Measurements from ENCODE around the gene CATSPERD. TPM values are rescaled to one million over a fixed set of nuclear protein-coding genes. Genes with fewer than 3 reads are reported as not detected.

CATSPERD gene
- total RNA-seq, 3 donors from 2014 or later: not detected

DNA sequence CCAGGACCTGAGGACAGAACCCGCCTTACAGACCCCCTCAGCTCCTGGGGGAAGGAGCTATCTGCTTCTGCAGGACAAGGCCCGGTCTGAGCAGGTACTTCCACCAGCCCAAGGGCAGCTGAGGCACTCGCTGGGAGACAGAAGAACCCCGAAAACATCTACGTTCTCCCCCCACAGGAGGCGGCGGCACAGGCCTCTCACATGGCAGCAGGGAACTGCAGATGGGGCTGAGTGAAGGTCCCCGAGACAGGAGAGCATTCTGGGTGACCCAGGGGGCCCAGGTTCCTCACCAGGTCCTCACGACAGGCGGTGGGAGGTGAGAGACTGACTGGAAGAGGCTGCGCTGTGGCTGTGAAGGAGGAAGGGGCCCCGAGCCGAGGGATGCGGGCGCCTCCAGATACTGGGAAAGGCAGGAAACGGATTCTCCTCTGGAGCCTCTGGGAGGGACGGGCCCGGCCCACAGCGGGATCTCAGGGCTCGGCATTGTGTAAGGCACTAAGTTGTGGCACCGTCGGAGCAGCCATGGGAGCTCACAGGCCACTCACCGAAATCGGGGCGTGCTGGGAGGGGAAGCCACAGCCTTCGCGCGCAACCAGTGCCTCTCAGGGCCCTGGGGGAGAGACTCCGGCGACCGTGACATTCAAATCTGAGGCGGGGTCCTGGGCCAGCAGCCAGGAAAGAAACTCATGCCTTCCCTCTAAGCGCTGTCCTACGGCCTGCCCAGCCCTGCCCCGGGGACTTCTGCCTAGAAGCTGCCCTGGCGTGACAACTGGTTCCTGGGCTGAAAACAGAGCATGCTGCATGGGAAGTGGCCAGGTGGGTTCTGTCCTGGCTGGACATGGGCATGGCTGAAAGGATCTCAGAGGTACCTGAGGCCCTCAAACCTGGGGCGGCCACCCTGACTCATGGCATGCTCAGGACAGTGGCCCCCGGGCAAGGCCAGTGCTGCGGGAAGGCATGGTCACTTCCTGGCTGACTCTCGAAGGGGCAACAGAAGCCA, 16.3 kb upstream of the CATSPERD start:
- TF ChIP-seq POLR2AphosphoS5 (IDR thresholded peaks at IDR 0.05) (no peak), POLR2A (IDR thresholded peaks at IDR 0.05) (no peak)
- TF ChIP-seq, protein P1, sequence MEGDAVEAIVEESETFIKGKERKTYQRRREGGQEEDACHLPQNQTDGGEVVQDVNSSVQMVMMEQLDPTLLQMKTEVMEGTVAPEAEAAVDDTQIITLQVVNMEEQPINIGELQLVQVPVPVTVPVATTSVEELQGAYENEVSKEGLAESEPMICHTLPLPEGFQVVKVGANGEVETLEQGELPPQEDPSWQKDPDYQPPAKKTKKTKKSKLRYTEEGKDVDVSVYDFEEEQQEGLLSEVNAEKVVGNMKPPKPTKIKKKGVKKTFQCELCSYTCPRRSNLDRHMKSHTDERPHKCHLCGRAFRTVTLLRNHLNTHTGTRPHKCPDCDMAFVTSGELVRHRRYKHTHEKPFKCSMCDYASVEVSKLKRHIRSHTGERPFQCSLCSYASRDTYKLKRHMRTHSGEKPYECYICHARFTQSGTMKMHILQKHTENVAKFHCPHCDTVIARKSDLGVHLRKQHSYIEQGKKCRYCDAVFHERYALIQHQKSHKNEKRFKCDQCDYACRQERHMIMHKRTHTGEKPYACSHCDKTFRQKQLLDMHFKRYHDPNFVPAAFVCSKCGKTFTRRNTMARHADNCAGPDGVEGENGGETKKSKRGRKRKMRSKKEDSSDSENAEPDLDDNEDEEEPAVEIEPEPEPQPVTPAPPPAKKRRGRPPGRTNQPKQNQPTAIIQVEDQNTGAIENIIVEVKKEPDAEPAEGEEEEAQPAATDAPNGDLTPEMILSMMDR (IDR thresholded peaks at IDR 0.05): no peak
- H3K27ac ChIP-seq: no peak overlapping the region
- DNase-seq (ENCODE audit: low spot score in 2 of 2): no peak
- H3K9me3 ChIP-seq: no peaks in the 10 kb centered on the region
- no peak overlapping the region for H3K4me3 ChIP-seq
- intact Hi-C loops (cut with DNase I; ENCODE audit: low total_unique reads): no loop called here
- H3K36me3 ChIP-seq: peaks cover 14% of the 10 kb centered on the region
- no peaks in the 10 kb centered on the region for H3K27me3 ChIP-seq
- H3K4me1 ChIP-seq: no peaks in the 10 kb centered on the region

DNA sequence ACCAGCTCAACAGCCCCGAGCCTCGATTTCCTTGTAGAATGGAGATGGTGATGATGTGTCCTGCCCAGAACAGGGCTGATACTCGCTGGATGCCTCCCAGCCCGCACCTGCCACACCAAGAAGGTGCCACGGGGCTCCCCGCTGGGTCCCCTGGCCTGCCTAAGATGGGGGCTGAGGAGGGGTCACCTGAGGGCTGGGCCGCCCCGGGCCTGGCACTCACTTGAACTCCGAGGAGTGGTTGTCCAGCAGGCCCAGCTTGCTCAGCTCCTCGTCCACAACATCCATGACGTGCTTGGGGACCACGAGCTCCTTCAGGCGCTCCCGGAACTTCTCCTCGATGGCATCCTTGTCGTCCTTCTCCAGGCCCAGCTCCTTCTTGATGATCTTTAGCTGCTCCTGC, 14.9 kb upstream of the CATSPERD start:
- TF ChIP-seq POLR2AphosphoS5 (IDR thresholded peaks at IDR 0.05): no peak
- TF ChIP-seq, protein P1 (IDR thresholded peaks at IDR 0.05): no peak
- TF ChIP-seq POLR2A (IDR thresholded peaks at IDR 0.05): no peak
- DNase-seq (ENCODE audit: low spot score in 2 of 2): no peak
- intact Hi-C loops (cut with DNase I; ENCODE audit: low total_unique reads): no loop called here
- Histone ChIP-seq H3K9me3 (no peaks in the 10 kb centered on the region), H3K4me3 (no peak overlapping the region), H3K36me3 (peaks cover 14% of the 10 kb centered on the region), H3K27me3 (no peaks in the 10 kb centered on the region), H3K4me1 (no peaks in the 10 kb centered on the region), H3K27ac (no peak overlapping the region)

DNA sequence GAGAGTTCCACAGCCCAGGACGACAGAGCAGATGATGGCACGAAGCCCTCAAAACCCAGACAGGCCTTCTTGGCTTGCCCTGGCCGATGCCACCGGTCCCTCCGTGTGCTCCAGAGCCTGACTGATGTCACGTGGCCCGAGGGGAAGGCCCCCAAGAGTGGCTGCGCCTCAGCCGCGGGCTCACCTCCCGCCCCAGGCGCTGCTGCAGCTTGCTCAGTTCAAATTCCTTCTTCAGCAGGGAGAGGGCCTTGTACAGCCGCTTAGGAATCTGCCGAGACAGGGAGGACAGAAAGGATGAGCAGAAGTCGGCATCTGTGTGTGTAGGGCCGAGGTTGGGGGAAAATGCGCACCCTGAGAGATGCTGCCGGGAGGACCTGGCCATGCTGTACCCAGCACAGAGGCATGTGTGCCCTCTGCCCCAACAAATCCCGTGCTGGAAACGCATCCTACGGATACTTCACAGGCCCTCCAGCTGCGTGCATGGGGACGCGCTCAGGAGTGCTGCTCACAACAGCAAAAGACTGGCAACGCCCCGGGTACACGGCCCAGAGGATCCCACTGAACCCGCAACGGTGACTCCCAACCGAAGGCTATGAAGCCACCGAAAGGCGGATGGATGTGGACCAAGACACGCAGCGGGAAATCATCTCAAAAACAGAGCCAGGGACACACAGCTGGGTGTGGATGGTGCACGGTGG, 13.4 kb upstream of the CATSPERD start:
- TF ChIP-seq POLR2AphosphoS5 (IDR thresholded peaks at IDR 0.05) (no peak), POLR2A (IDR thresholded peaks at IDR 0.05) (no peak)
- TF ChIP-seq, protein P1 (IDR thresholded peaks at IDR 0.05): no peak
- Histone ChIP-seq H3K36me3 (peaks cover 14% of the 10 kb centered on the region), H3K27ac (no peak overlapping the region), H3K4me1 (no peaks in the 10 kb centered on the region), H3K27me3 (no peaks in the 10 kb centered on the region), H3K9me3 (no peaks in the 10 kb centered on the region), H3K4me3 (no peak overlapping the region)
- DNase-seq (ENCODE audit: low spot score in 2 of 2): no peak
- intact Hi-C loops (cut with DNase I; ENCODE audit: low total_unique reads): no loop called here

DNA sequence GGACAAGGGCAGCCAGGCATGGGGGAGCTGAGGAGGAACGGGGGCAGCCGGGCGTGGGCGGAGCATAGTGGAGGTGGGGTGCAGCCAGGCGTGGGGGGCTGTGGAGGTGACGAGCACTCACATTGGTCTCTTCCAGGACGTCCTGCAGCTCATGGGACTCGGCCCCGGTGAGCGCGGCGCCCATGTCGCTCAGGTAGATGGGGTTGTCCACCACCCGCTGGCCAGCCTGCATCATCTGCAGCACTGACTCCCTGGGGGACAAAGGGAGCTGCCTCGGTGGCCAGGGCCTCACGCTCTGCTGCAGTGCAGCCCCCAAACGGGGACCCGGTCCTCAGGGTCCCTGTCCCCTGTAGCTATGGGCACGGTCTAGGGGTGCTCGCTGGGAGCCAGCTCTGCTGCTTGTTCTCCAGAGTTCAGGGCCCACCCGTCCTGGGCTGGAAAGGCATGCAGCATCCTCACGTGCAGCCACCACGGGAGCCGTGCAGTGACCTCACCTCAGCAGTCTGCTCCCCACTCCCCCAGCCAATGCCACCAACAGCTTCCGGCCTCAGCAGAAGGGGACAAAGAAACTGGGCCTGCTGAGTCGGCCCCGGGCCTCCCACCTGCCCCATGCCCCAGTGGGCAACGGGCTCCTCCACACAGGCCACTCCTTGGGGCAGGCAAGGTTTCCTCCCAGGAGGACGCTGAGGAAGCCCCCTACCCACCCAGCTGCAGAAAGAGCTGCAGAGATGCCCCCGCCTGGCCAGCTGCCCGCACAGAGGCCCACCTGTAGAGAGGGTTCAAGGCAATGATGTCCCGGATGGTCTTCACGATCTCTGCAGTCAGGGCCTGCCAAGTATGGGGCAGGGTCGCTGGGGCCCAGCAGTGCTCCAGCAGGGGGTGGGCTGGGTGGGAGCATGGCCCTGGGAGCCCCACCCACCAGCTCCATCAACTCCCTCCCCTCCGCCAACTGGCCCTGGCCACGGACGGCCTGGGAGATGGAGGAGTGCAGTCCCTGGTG, 12.6 kb upstream of the CATSPERD start:
- Histone ChIP-seq H3K9me3 (no peaks in the 10 kb centered on the region), H3K36me3 (peaks cover 19% of the 10 kb centered on the region), H3K27me3 (no peaks in the 10 kb centered on the region), H3K27ac (no peak overlapping the region), H3K4me1 (no peaks in the 10 kb centered on the region), H3K4me3 (no peak overlapping the region)
- DNase-seq (ENCODE audit: low spot score in 2 of 2): no peak
- TF ChIP-seq, protein P1 (IDR thresholded peaks at IDR 0.05): no peak
- TF ChIP-seq POLR2AphosphoS5 (IDR thresholded peaks at IDR 0.05) (no peak), POLR2A (IDR thresholded peaks at IDR 0.05) (no peak)
- intact Hi-C loops (cut with DNase I; ENCODE audit: low total_unique reads): no loop called here

Measured in breast epithelium (tissue), 4 donors.